Endothelial cell of umbilical vein (primary cell): ENCODE results near the gene PTPN5. TPM values are rescaled to one million over a fixed set of nuclear protein-coding genes. Genes with fewer than 3 reads are reported as not detected.

ENCODE experiments used
- BruUV-seq: library from RNA; stranded (reverse); fragments of 400-500 nt; replicated peaks from 2 replicates; lab custom pipeline; 2021; lab: Mats Ljungman, UMichigan
- CTCF ChIA-PET: fragments of 300-600, 350-600 bp; sonication (Branson Sonifier 250); formaldehyde crosslinking; loops from one replicate; lab custom pipeline; 2021; ENCODE audit warnings: antibody characterized with exemption, inconsistent platforms; lab: Charles Lee
- POLR2A ChIA-PET: fragments of 300-600, 350-600 bp; sonication (Branson Sonifier 250); formaldehyde crosslinking; loops from one replicate; lab custom pipeline; 2021; ENCODE audit warnings: antibody characterized with exemption, inconsistent platforms; lab: Charles Lee
- DNase-seq: peaks from one replicate; pipeline ENCODE4 v3.0.0-alpha.2; 2011; ENCODE audit warnings: low read depth, low spot score
- FAIRE-seq: peaks from 2 replicates; lab custom pipeline; 2011; peaks lifted over from hg19 to GRCh38; lab: Jason Lieb, UNC
- H2AFZ ChIP-seq: 2 replicates; pipeline ENCODE4 v1.6.0; 2012; ENCODE audit warnings: low read depth, low read length, control low read depth, inconsistent platforms
- H3K27ac ChIP-seq: 2 replicates; pipeline ENCODE4 v1.5.1; 2011; ENCODE audit warnings: low read depth, mild to moderate bottlenecking, control low read depth, low read length, moderate library complexity; ENCODE audit not compliant: insufficient read depth
- H3K27me3 ChIP-seq, 2 experiments: 2 replicates each; pipeline versions ENCODE4 v1.6.0 to v1.6.1; 2011; ENCODE audit warnings: low read length in 2 of 2, mixed read lengths in 1 of 2; ENCODE audit not compliant: control insufficient read depth in 2 of 2, insufficient read depth in 2 of 2
- H3K36me3 ChIP-seq, 2 experiments: 2 replicates in 1 of 2; 3 replicates in 1 of 2; pipeline ENCODE4 v1.5.1; 2011; ENCODE audit warnings: low read length in 2 of 2, mild to moderate bottlenecking in 1 of 2, moderate library complexity in 1 of 2; ENCODE audit not compliant: control insufficient read depth in 2 of 2, insufficient read depth in 2 of 2; ENCODE audit errors: extremely low read depth in 1 of 2
- H3K4me1 ChIP-seq: 3 replicates; pipeline ENCODE4 v1.5.1; 2011; ENCODE audit warnings: mild to moderate bottlenecking, low read length; ENCODE audit not compliant: control insufficient read depth, insufficient read depth; ENCODE audit errors: extremely low read depth
- H3K4me2 ChIP-seq: 2 replicates; pipeline ENCODE4 v1.6.1; 2011; ENCODE audit warnings: low read length, control low read depth, mixed read lengths; ENCODE audit not compliant: insufficient read depth
- H3K4me3 ChIP-seq, 3 experiments: fragments of 200-600 bp in 1 of 3; sonication (generic), shearing (Covaris generic) in 1 of 3; replicated peaks in 1 of 3; 2 replicates each; pipeline ENCODE4 v1.5.1; 2011 to 2016; ENCODE audit warnings: control low read depth in 3 of 3, low read length in 3 of 3, mild to moderate bottlenecking in 2 of 3, inconsistent platforms in 1 of 3, low read depth in 1 of 3, moderate library complexity in 1 of 3; ENCODE audit not compliant: insufficient read depth in 1 of 3
- H3K79me2 ChIP-seq: 2 replicates; pipeline ENCODE4 v1.6.0; 2012; ENCODE audit warnings: low read length, inconsistent platforms; ENCODE audit not compliant: control insufficient read depth, insufficient read depth
- H3K9ac ChIP-seq: replicated peaks from 2 replicates; pipeline ENCODE3; 2011; ENCODE audit warnings: low read length, control low read depth; ENCODE audit not compliant: insufficient read depth; ENCODE audit errors: extremely low read depth
- H3K9me1 ChIP-seq: replicated peaks from 3 replicates; pipeline ENCODE4 v1.6.0; 2011; ENCODE audit warnings: mild to moderate bottlenecking, low read length; ENCODE audit not compliant: control insufficient read depth, insufficient read depth; ENCODE audit errors: extremely low read depth
- H3K9me3 ChIP-seq: replicated peaks from 2 replicates; pipeline ENCODE4 v1.5.1; 2012; ENCODE audit warnings: low read length, inconsistent platforms; ENCODE audit not compliant: control insufficient read depth, insufficient read depth
- H4K20me1 ChIP-seq: replicated peaks from 2 replicates; pipeline ENCODE3; 2011; ENCODE audit warnings: mild to moderate bottlenecking, low read length; ENCODE audit not compliant: control insufficient read depth, insufficient read depth; ENCODE audit errors: extremely low read depth
- EZH2 ChIP-seq: IDR thresholded peaks from 2 replicates; pipeline ENCODE4 v1.6.1; 2012; ENCODE audit warnings: borderline replicate concordance, low read depth, mild to moderate bottlenecking, moderate library complexity, low read length, inconsistent platforms; ENCODE audit not compliant: severe bottlenecking
- FOS ChIP-seq: IDR thresholded peaks from 2 replicates; pipeline ENCODE4 v1.6.1; 2011; ENCODE audit warnings: mild to moderate bottlenecking, low read length, moderate library complexity, borderline replicate concordance; ENCODE audit not compliant: insufficient read depth
- GATA2 ChIP-seq: IDR thresholded peaks from 2 replicates; pipeline ENCODE4 v1.7.0; 2011; ENCODE audit warnings: low read depth, mild to moderate bottlenecking, moderate library complexity, mixed read lengths, low read length; ENCODE audit not compliant: insufficient read length, insufficient read depth
- JUN ChIP-seq: IDR thresholded peaks from 2 replicates; pipeline ENCODE4 v1.6.1; 2011; ENCODE audit warnings: borderline replicate concordance, low read depth; ENCODE audit not compliant: insufficient read length, insufficient read depth
- MAX ChIP-seq: IDR thresholded peaks from 2 replicates; pipeline ENCODE4 v1.6.1; 2011; ENCODE audit not compliant: insufficient read depth, insufficient read length
- MYC ChIP-seq: IDR thresholded peaks from one replicate; pipeline ENCODE4 v1.6.1; 2011; ENCODE audit warnings: mild to moderate bottlenecking, low read depth, low read length
- POLR2A ChIP-seq: IDR thresholded peaks from 2 replicates; pipeline ENCODE4 v1.6.1; 2012; ENCODE audit warnings: low read depth, mild to moderate bottlenecking, control low read depth, low read length
- POLR2AphosphoS5 ChIP-seq: IDR thresholded peaks from 2 replicates; pipeline ENCODE4 v1.6.1; 2012; ENCODE audit warnings: low read depth, mild to moderate bottlenecking, control low read depth, low read length, moderate library complexity; ENCODE audit not compliant: insufficient read depth
- dilution Hi-C: fragments of 300-500 bp; cut with MboI; formaldehyde crosslinking; loops from one replicate; pipeline ENCODE4 v1.15.0; 2019; ENCODE audit warnings: low sequenced_read_pairs; ENCODE audit not compliant: extremely low pct_ligation_motif_present
- intact Hi-C: fragments of 100-400 bp; cut with micrococcal nuclease; formaldehyde crosslinking; loops from one replicate; pipeline ENCODE4 v1.10.0; 2022
- polyA plus RNA-seq, 4 experiments: library from polyadenylated mRNA; depleted of rRNA in 3 of 4; stranded (reverse) in 3 of 4; unstranded in 1 of 4; fragments of >200 nt; gene quantifications; 2 replicates each; pipeline versions ENCODE4 v1.2.1 to v1.2.3, GENCODE V29; 2011 to 2012; ENCODE audit warnings: missing spikeins in 1 of 4
- total RNA-seq: library from RNA; stranded (reverse); gene quantifications from 2 replicates; pipeline ENCODE4 v1.2.3, GENCODE V29; 2021
- TF ChIP-seq, protein P1 (sequence below), 2 donors: IDR thresholded peaks; 1 replicate in 1 of 2; 2 replicates in 1 of 2; pipeline ENCODE4 v1.5.1; 2011; ENCODE audit warnings: low read length in 2 of 2, mild to moderate bottlenecking in 2 of 2, moderate library complexity in 2 of 2, control low read depth in 1 of 2, inconsistent platforms in 1 of 2, low read depth in 1 of 2; ENCODE audit not compliant: insufficient read depth in 1 of 2; ENCODE audit errors: extremely low read depth in 1 of 2

The PTPN5 gene
- total and polyA plus RNA-seq, 2 donors (not counting 3 experiments of a cell fraction or from before 2014, with no cell fraction given), result not detected

DNA sequence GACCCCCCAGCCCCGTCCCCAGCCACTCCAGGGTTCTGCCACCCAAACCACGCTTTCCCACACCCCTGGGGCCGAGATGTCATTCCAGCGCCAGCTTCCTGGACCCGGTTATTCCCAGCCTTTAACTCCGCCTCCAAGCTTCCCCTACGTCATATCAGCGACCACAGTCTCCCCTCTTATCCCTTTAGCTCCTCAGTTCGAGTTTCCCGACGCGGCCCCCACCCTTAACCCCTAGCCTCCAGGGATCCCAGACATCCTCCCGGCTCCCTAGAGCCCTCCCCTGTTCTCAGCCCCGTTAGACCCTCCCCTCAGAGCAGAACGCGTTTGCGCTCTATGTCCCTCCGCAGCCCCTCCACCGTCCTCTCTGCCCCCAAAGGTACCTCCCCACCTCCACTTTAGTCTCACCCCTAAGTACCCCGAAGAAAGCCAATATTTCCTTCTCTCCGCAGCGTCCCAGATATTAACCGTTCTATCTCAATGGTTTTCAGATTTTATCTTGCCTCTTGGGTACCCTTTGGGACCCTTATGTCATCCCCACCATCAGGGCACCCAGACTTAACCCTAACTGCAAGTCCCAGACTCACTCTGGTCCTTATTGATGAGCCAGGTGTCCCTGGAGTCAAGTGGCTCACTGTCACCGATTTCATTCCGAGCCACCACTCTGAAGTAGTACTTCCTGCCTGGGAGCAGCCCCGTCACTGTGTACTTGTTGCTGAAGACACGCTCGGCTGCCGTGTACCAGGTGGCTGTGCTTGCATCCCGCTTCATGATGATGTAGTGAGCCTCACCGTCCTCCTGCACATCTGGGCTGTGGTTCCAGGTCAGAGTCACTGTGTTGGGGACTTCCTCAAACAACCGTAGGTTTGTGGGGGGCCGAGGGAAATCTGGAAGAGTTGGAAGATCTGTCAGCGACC, 85.0 kb downstream of the PTPN5 start:
- CTCF ChIA-PET, result interaction anchor here (0.6 to 3.5 kb wide), 5 partner anchors 15 to 463 kb away, joined by 3 to 20 read pairs (median 3); partner anchors contain the start of gene UEVLD
- Histone ChIP-seq H2AFZ (peak overlapping the region; percentile 82), H3K36me3 (no peaks in the 10 kb centered on the region), H3K4me2 (no peak overlapping the region), H3K9me1 (no peaks in the 10 kb centered on the region), H3K27me3 (peaks cover 16 to 26% of the 10 kb centered on the region in 2 experiments), H3K4me3 (peak overlapping the region in 2 of 3 experiments; percentile 25 to 55), H3K4me1 (peaks cover 6% of the 10 kb centered on the region), H3K9ac (no peak overlapping the region), H3K9me3 (no peaks in the 10 kb centered on the region), H3K79me2 (no peaks in the 10 kb centered on the region), H4K20me1 (no peaks in the 10 kb centered on the region), H3K27ac (no peak overlapping the region)
- FAIRE-seq (peak; percentile 42), DNase-seq (peak; percentile 32)
- BruUV-seq, result TSS peak; percentile 38
- intact Hi-C loops (loop anchor here (2.0 to 5.0 kb wide), 2 partner anchors 16 to 1694 kb away; partner anchors contain the start of gene PLEKHA7), dilution Hi-C loops (no loop called here)
- no peak for TF ChIP-seq POLR2AphosphoS5
- POLR2A ChIA-PET, result no interaction called here

GRCh38 chr11:18705651-18706281, 85.8 kb downstream of the PTPN5 start:
- H3K4me1 ChIP-seq, result peaks cover 6% of the 10 kb centered on the region
- no peak overlapping the region for H3K27ac ChIP-seq
- no peak for TF ChIP-seq EZH2
- TF ChIP-seq POLR2A, result no peak
- no peak for TF ChIP-seq POLR2AphosphoS5
- TF ChIP-seq GATA2, result no peak
- no peak for TF ChIP-seq FOS
- TF ChIP-seq JUN, result no peak
- no peak for TF ChIP-seq MYC
- no peak for TF ChIP-seq MAX
- TF ChIP-seq, protein P1, sequence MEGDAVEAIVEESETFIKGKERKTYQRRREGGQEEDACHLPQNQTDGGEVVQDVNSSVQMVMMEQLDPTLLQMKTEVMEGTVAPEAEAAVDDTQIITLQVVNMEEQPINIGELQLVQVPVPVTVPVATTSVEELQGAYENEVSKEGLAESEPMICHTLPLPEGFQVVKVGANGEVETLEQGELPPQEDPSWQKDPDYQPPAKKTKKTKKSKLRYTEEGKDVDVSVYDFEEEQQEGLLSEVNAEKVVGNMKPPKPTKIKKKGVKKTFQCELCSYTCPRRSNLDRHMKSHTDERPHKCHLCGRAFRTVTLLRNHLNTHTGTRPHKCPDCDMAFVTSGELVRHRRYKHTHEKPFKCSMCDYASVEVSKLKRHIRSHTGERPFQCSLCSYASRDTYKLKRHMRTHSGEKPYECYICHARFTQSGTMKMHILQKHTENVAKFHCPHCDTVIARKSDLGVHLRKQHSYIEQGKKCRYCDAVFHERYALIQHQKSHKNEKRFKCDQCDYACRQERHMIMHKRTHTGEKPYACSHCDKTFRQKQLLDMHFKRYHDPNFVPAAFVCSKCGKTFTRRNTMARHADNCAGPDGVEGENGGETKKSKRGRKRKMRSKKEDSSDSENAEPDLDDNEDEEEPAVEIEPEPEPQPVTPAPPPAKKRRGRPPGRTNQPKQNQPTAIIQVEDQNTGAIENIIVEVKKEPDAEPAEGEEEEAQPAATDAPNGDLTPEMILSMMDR (IDR thresholded peaks at IDR 0.05; ENCODE audit: extremely low read depth in 1 of 2, insufficient read depth in 1 of 2, low read depth in 1 of 2, low read length in 2 of 2), result no peak
- ChIA-PET POLR2A (no interaction called here), CTCF (interaction anchor here (0.6 to 3.5 kb wide), 6 partner anchors 8 to 462 kb away, joined by 3 to 20 read pairs (median 3); partner anchors contain the start of gene UEVLD)
- no peaks in the 10 kb centered on the region for H3K79me2 ChIP-seq
- BruUV-seq, result TSS peak; percentile 28
- peak overlapping the region; percentile 56 for H2AFZ ChIP-seq
- no peaks in the 10 kb centered on the region for H3K9me1 ChIP-seq
- H3K4me3 ChIP-seq, result peak overlapping the region in 2 of 3 experiments; percentile 2 to 25
- dilution Hi-C loops (no loop called here), intact Hi-C loops (loop anchor here (2.0 to 5.0 kb wide), 2 partner anchors 17 to 1693 kb away; partner anchors contain the start of gene PLEKHA7)
- peak overlapping the region; percentile 37 for H3K4me2 ChIP-seq
- no peaks in the 10 kb centered on the region for H3K9me3 ChIP-seq
- DNase-seq (peak; percentile 13), FAIRE-seq (no peak)
- peaks cover 16 to 26% of the 10 kb centered on the region in 2 experiments for H3K27me3 ChIP-seq
- no peaks in the 10 kb centered on the region for H4K20me1 ChIP-seq
- H3K9ac ChIP-seq, result no peak overlapping the region
- peaks cover 0 to 2% of the 10 kb centered on the region in 2 experiments for H3K36me3 ChIP-seq
